RWPE2 (cell line): Measurements from ENCODE around the gene ACTR1A.

Experiments used
- ATAC-seq: fragments of 200-7000 bp; cut with Tn5 transposase; 3 replicates; pipeline ENCODE4 v1.9.1; 2021; ENCODE audit warnings: low read depth
- DNase-seq: peaks from one replicate; pipeline ENCODE4 v3.0.0-alpha.2; 2020; ENCODE audit warnings: low spot score
- H3K27ac ChIP-seq: fragments of 450-650 bp; 2 replicates; pipeline ENCODE4 v1.5.1; 2017; ENCODE audit warnings: mild to moderate bottlenecking; ENCODE audit not compliant: poor library complexity, severe bottlenecking
- H3K27me3 ChIP-seq: fragments of 250-450 bp; sonication (Bioruptor Pico); 2 replicates; pipeline ENCODE4 v1.5.1; 2021; ENCODE audit warnings: mild to moderate bottlenecking, moderate library complexity; ENCODE audit not compliant: insufficient read depth, poor library complexity, severe bottlenecking
- H3K36me3 ChIP-seq: fragments of 250-450 bp; sonication (Bioruptor Pico); 2 replicates; pipeline ENCODE4 v1.5.1; 2020; ENCODE audit warnings: low read depth, mild to moderate bottlenecking, moderate library complexity
- H3K4me1 ChIP-seq: fragments of 250-450 bp; sonication (Bioruptor Pico); 2 replicates; pipeline ENCODE4 v1.5.1; 2021; ENCODE audit warnings: mild to moderate bottlenecking, moderate library complexity; ENCODE audit not compliant: insufficient read depth, poor library complexity, severe bottlenecking
- H3K4me3 ChIP-seq: fragments of 250-450 bp; sonication (Bioruptor Pico); 2 replicates; pipeline ENCODE4 v1.5.1; 2021; ENCODE audit warnings: mild to moderate bottlenecking, moderate library complexity; ENCODE audit not compliant: severe bottlenecking
- H3K9me3 ChIP-seq: fragments of 250-450 bp; sonication (Bioruptor Pico); 2 replicates; pipeline ENCODE4 v1.5.1; 2021; ENCODE audit warnings: mild to moderate bottlenecking, moderate library complexity; ENCODE audit not compliant: severe bottlenecking
- CTCF ChIP-seq: fragments of 450-650 bp; IDR thresholded peaks from one replicate; pipeline ENCODE4 v1.5.1; 2017; ENCODE audit warnings: mild to moderate bottlenecking, moderate library complexity; ENCODE audit not compliant: poor library complexity, severe bottlenecking

The ACTR1A gene

GRCh38 chr10:102485093-102485784, 17.3 kb downstream of the ACTR1A start:
- H3K36me3 ChIP-seq = peaks cover 89% of the 10 kb centered on the region

GRCh38 chr10:102484021-102484420, 18.5 kb downstream of the ACTR1A start:
- no peak for TF ChIP-seq CTCF
- H3K27ac ChIP-seq = no peak overlapping the region
- ATAC-seq = no peak
- no peaks in the 10 kb centered on the region for H3K4me1 ChIP-seq
- no peak for DNase-seq
- no peaks in the 10 kb centered on the region for H3K9me3 ChIP-seq
- peaks cover 80% of the 10 kb centered on the region for H3K36me3 ChIP-seq
- H3K27me3 ChIP-seq = no peaks in the 10 kb centered on the region
- H3K4me3 ChIP-seq = no peak overlapping the region

More at GRCh38 chr10:102485093-102485784, 17.3 kb downstream of the ACTR1A start:
- Histone ChIP-seq H3K4me3 (no peak overlapping the region), H3K4me1 (no peaks in the 10 kb centered on the region), H3K9me3 (peaks cover 1% of the 10 kb centered on the region), H3K27me3 (no peaks in the 10 kb centered on the region), H3K27ac (no peak overlapping the region)
- DNase-seq (no peak), ATAC-seq (no peak)
- TF ChIP-seq CTCF = no peak

- Histone ChIP-seq H3K4me1 (no peaks in the 10 kb centered on the region), H3K27me3 (no peaks in the 10 kb centered on the region), H3K9me3 (no peaks in the 10 kb centered on the region), H3K27ac (no peak overlapping the region), H3K4me3 (no peak overlapping the region), H3K36me3 (peaks cover 48% of the 10 kb centered on the region)
- DNase-seq (no peak), ATAC-seq (no peak)
- no peak for TF ChIP-seq CTCF
Observed at GRCh38 chr10:102480396-102480795, 22.1 kb downstream of the ACTR1A start.

- ATAC-seq (no peak), DNase-seq (no peak)
- no peak for TF ChIP-seq CTCF
- Histone ChIP-seq H3K36me3 (peaks cover 40% of the 10 kb centered on the region), H3K4me3 (no peak overlapping the region), H3K27ac (no peak overlapping the region), H3K27me3 (no peaks in the 10 kb centered on the region), H3K9me3 (no peaks in the 10 kb centered on the region), H3K4me1 (no peaks in the 10 kb centered on the region)
Observed at GRCh38 chr10:102479651-102480050, 22.9 kb downstream of the ACTR1A start.

- Histone ChIP-seq H3K4me3 (no peak overlapping the region), H3K27me3 (no peaks in the 10 kb centered on the region)
- no peak for TF ChIP-seq CTCF
Observed at GRCh38 chr10:102476466-102477141, 25.9 kb downstream of the ACTR1A start.

More at GRCh38 chr10:102476466-102477141, 25.9 kb downstream of the ACTR1A start:
- no peaks in the 10 kb centered on the region for H3K4me1 ChIP-seq
- H3K9me3 ChIP-seq = no peaks in the 10 kb centered on the region
- DNase-seq (no peak), ATAC-seq (no peak)
- H3K27ac ChIP-seq = no peak overlapping the region
- peaks cover 12% of the 10 kb centered on the region for H3K36me3 ChIP-seq
